Stimulated activated CD8-positive, alpha-beta memory T cell treated with anti-CD3 and anti-CD28 coated beads, Interleukin-15, amount 100 ng/mL, for 24 hours (primary cell): ENCODE results near the gene OR4F29.
"Not testable (repeated sequence)": the region's sequence is repeated elsewhere in the genome, so short reads cannot be mapped to it uniquely, and the experiment has no call there.

Source experiments
- DNase-seq: peaks from one replicate; pipeline ENCODE4 v3.0.0-alpha.2; 2020; ENCODE audit warnings: low read depth

Gene OR4F29

GRCh38 chr1:451578-451977 is at the start of gene OR4F29:
TSS of gene OR4F29 (minus strand) at chr1:451678. CDS start at chr1:451678, 0 bp downstream.
- not testable (repeated sequence) for DNase-seq
